PC-9 (cell line): ENCODE measurements around the gene LHX4.

Experiments
- CTCF ChIP-seq: fragments of 200-600 bp; sonication (generic); conservative IDR thresholded peaks from 2 replicates; pipeline ENCODE4 v1.6.1; 2017; ENCODE audit warnings: mixed run types, antibody characterized with exemption, mild to moderate bottlenecking, moderate library complexity
- EZH2 ChIP-seq: fragments of 200-600 bp; sonication (generic); IDR thresholded peaks from 2 replicates; pipeline ENCODE4 v1.8.0; 2017; ENCODE audit warnings: antibody characterized with exemption, low read depth

GRCh38 chr1:180224902-180225301 is 5.2 kb upstream of the LHX4 start:
- TF ChIP-seq CTCF (no peak), EZH2 (no peak)
